HCT116 (cell line): ENCODE results near the gene OR2L8. TPM values are rescaled to one million over a fixed set of nuclear protein-coding genes. Genes with fewer than 3 reads are reported as not detected.

Source experiments
- ATAC-seq: fragments of 200-7000 bp; cut with Tn5 transposase; 2 replicates; pipeline ENCODE4 v1.9.1; 2020; ENCODE audit warnings: mild to moderate bottlenecking, moderate library complexity
- BruUV-seq: library from RNA; stranded (reverse); fragments of 400-500 nt; replicated peaks from 2 replicates; lab custom pipeline; 2021; lab: Mats Ljungman, UMichigan
- CTCF ChIA-PET: fragments of 300-600 bp; sonication (Branson Sonifier 250); formaldehyde crosslinking; loops from one replicate; lab custom pipeline; 2021; ENCODE audit warnings: antibody characterized with exemption; lab: Charles Lee
- POLR2A ChIA-PET: fragments of 300-600, 350-600 bp; sonication (Branson Sonifier 250); formaldehyde crosslinking; loops from one replicate; lab custom pipeline; 2021; ENCODE audit warnings: antibody characterized with exemption; lab: Charles Lee
- RAD21 ChIA-PET, 2 experiments: fragments of 300-600 bp; sonication (Branson Sonifier 250); formaldehyde crosslinking; loops; one replicate each; lab custom pipeline; 2023; ENCODE audit warnings: low total read pairs in 2 of 2; ENCODE audit not compliant: uncharacterized antibody in 2 of 2, unreplicated experiment in 2 of 2, low non-redundant PET in 1 of 2; lab: Charles Lee
- DNase-seq: peaks from one replicate; pipeline ENCODE4 v3.0.0-alpha.2; 2010; ENCODE audit warnings: low read depth, low spot score
- H2AFZ ChIP-seq: fragments of 200-600 bp; shearing (Covaris generic), sonication (generic); 2 replicates; pipeline ENCODE4 v1.6.1; 2017; ENCODE audit warnings: low read depth, mixed run types, mixed read lengths, antibody characterized with exemption, low read length; ENCODE audit not compliant: poor library complexity, severe bottlenecking
- H3K27ac ChIP-seq: 2 replicates; pipeline ENCODE4 v1.5.1; 2012; ENCODE audit warnings: low read depth, low read length
- H3K27me3 ChIP-seq: fragments of 200-600 bp; sonication (generic); 2 replicates; pipeline ENCODE4 v1.6.1; 2016; ENCODE audit warnings: mixed run types, low read length, mixed read lengths; ENCODE audit not compliant: insufficient read depth
- H3K36me3 ChIP-seq, 2 experiments: fragments of 200-500 bp in 1 of 2; fragments of 200-600 bp in 1 of 2; sonication (Bioruptor generic) in 1 of 2; sonication (generic) in 1 of 2; 2 replicates each; pipeline versions ENCODE4 v1.5.1 to v1.6.1; 2014 to 2016; ENCODE audit warnings: low read length in 2 of 2, inconsistent platforms in 1 of 2, mixed read lengths in 1 of 2, mixed run types in 1 of 2; ENCODE audit not compliant: insufficient read depth in 2 of 2, control insufficient read depth in 1 of 2
- H3K4me1 ChIP-seq, 2 experiments: fragments of 200-600 bp in 1 of 2; sonication (generic) in 1 of 2; 2 replicates each; pipeline versions ENCODE4 v1.5.1 to v1.6.1; 2012 to 2017; ENCODE audit warnings: low read length in 2 of 2, inconsistent platforms in 1 of 2, mild to moderate bottlenecking in 1 of 2, mixed read lengths in 1 of 2, mixed run types in 1 of 2, moderate library complexity in 1 of 2; ENCODE audit not compliant: insufficient read depth in 2 of 2, control insufficient read depth in 1 of 2
- H3K4me2 ChIP-seq: fragments of 200-600 bp; sonication (generic); 2 replicates; pipeline ENCODE4 v1.6.1; 2017; ENCODE audit warnings: mixed run types, low read length, mixed read lengths
- H3K4me3 ChIP-seq, 2 experiments: fragments of 200-600 bp in 1 of 2; sonication (generic) in 1 of 2; replicated peaks in 1 of 2; 2 replicates each; pipeline ENCODE4 v1.5.1; 2011 to 2016; ENCODE audit warnings: low read length in 2 of 2, control low read depth in 1 of 2, low read depth in 1 of 2, mild to moderate bottlenecking in 1 of 2, mixed read lengths in 1 of 2, mixed run types in 1 of 2
- H3K79me2 ChIP-seq: fragments of 200-600 bp; sonication (generic); 2 replicates; pipeline ENCODE4 v1.6.1; 2017; ENCODE audit warnings: mild to moderate bottlenecking, mixed run types, low read length, moderate library complexity, mixed read lengths; ENCODE audit not compliant: insufficient read depth
- H3K9ac ChIP-seq: fragments of 200-600 bp; sonication (generic); 2 replicates; pipeline ENCODE4 v1.6.1; 2016; ENCODE audit warnings: low read length, mixed read lengths
- H3K9me2 ChIP-seq: fragments of 200-600 bp; sonication (generic), shearing (Covaris generic); 2 replicates; pipeline ENCODE4 v1.6.1; 2017; ENCODE audit warnings: mixed run types, mild to moderate bottlenecking, moderate library complexity; ENCODE audit not compliant: insufficient read depth
- H3K9me3 ChIP-seq, 2 experiments: fragments of 200-500 bp in 1 of 2; fragments of 200-600 bp in 1 of 2; sonication (Bioruptor generic) in 1 of 2; sonication (generic) in 1 of 2; 2 replicates each; pipeline ENCODE4 v1.6.1; 2014 to 2017; ENCODE audit warnings: low read length in 2 of 2, mixed read lengths in 2 of 2, inconsistent platforms in 1 of 2, low read depth in 1 of 2, mild to moderate bottlenecking in 1 of 2, mixed run types in 1 of 2, moderate library complexity in 1 of 2; ENCODE audit not compliant: control insufficient read depth in 1 of 2, insufficient read depth in 1 of 2
- H4K20me1 ChIP-seq: fragments of 200-600 bp; sonication (generic), shearing (Covaris generic); 2 replicates; pipeline ENCODE4 v1.6.1; 2017; ENCODE audit warnings: mixed run types, mild to moderate bottlenecking, moderate library complexity; ENCODE audit not compliant: insufficient read depth
- CBX3 ChIP-seq: IDR thresholded peaks from 2 replicates; pipeline ENCODE4 v1.6.1; 2012; ENCODE audit warnings: low read depth
- EGR1 ChIP-seq: IDR thresholded peaks from 2 replicates; pipeline ENCODE4 v1.6.1; 2012; ENCODE audit warnings: low read depth
- ELF1 ChIP-seq: IDR thresholded peaks from 2 replicates; pipeline ENCODE4 v1.6.1; 2012; ENCODE audit warnings: low read depth, borderline replicate concordance
- EZH2 ChIP-seq: fragments of 200-600 bp; sonication (generic); IDR thresholded peaks from 2 replicates; pipeline ENCODE4 v1.6.1; 2017; ENCODE audit warnings: antibody characterized with exemption, mixed run types
- POLR2AphosphoS5 ChIP-seq: IDR thresholded peaks from 2 replicates; pipeline ENCODE4 v1.6.1; 2011; ENCODE audit warnings: mild to moderate bottlenecking, low read depth, low read length, moderate library complexity
- RAD21 ChIP-seq: IDR thresholded peaks from 2 replicates; pipeline ENCODE4 v1.6.1; 2012; ENCODE audit warnings: low read depth, mild to moderate bottlenecking
- SIN3A ChIP-seq: IDR thresholded peaks from 2 replicates; pipeline ENCODE4 v1.6.1; 2012; ENCODE audit warnings: low read depth
- TCF7L2 ChIP-seq: IDR thresholded peaks from 2 replicates; pipeline ENCODE4 v1.7.0; 2011; ENCODE audit warnings: borderline replicate concordance, inconsistent platforms; ENCODE audit not compliant: insufficient read depth, insufficient read length; ENCODE audit errors: extremely low read depth
- ZFX ChIP-seq: fragments of 450-650 bp; IDR thresholded peaks from 2 replicates; pipeline ENCODE4 v1.6.1; 2017
- ZNF274 ChIP-seq: fragments of 200-500 bp; sonication (Bioruptor generic); IDR thresholded peaks from 2 replicates; pipeline ENCODE4 v1.6.1; 2014; ENCODE audit warnings: mild to moderate bottlenecking, low read depth, low read length, inconsistent platforms
- intact Hi-C: fragments of 100-400 bp; cut with micrococcal nuclease; formaldehyde crosslinking; loops from 2 replicates; pipeline ENCODE4 v1.10.0; 2022
- total RNA-seq: library from RNA; stranded (reverse); gene quantifications from one replicate; pipeline ENCODE4 v1.2.1, GENCODE V29; 2021; ENCODE audit not compliant: unreplicated experiment
- TF ChIP-seq, protein P1 (sequence below): IDR thresholded peaks from 2 replicates; pipeline ENCODE4 v1.6.1; 2012; ENCODE audit warnings: low read depth
- TF ChIP-seq, protein P2 (sequence below): IDR thresholded peaks from 2 replicates; pipeline ENCODE4 v1.6.1; 2011; ENCODE audit warnings: mild to moderate bottlenecking, low read length, moderate library complexity; ENCODE audit not compliant: insufficient replicate concordance; ENCODE audit errors: extremely low read depth
- TF ChIP-seq, protein P3 (sequence below): IDR thresholded peaks from 2 replicates; pipeline ENCODE4 v1.6.1; 2012

The OR2L8 gene
- total RNA-seq, 1 experiment from 2014 or later, result not detected

DNA sequence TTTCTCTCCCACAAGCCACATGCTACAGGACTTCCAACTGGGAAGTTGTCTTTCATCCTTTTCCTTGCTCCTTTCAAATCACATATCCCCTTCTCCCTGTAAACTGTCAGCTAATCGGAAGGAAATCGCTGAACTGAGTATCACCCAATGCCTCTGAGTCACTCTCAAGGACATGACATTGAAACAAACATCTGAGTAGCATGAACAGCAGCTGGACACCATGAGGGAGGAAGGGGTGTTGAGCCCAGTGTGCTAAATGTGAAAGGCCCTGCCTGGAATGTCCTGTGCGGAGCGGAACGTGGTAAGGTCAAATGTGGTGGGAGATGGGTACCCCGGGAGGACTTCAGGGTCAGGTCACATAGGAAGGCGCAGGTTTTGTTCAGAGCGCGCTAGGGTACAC, 23.8 kb upstream of the OR2L8 start, which contains the start of gene OR2AJ1 (continued):
- TF ChIP-seq POLR2AphosphoS5, result no peak
- no peak for TF ChIP-seq RAD21
- no peak for TF ChIP-seq SIN3A

DNA sequence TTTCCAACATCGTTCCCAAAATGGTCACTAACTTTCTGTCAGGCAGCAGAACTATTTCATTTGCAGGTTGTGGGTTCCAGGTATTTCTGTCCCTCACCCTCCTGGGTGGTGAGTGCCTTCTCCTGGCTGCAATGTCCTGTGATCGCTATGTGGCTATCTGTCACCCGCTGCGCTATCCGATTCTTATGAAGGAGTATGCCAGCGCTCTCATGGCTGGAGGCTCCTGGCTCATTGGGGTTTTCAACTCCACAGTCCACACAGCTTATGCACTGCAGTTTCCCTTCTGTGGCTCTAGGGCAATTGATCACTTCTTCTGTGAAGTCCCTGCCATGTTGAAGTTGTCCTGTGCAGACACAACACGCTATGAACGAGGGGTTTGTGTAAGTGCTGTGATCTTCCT, 14.7 kb upstream of the OR2L8 start:
- no peak overlapping the region for H2AFZ ChIP-seq
- intact Hi-C loops, result no loop called here
- TF ChIP-seq TCF7L2 (no peak), EZH2 (no peak), ZFX (no peak), EGR1 (no peak), CBX3 (no peak), ZNF274 (no peak), ELF1 (no peak), SIN3A (no peak)
- TF ChIP-seq, protein P1, sequence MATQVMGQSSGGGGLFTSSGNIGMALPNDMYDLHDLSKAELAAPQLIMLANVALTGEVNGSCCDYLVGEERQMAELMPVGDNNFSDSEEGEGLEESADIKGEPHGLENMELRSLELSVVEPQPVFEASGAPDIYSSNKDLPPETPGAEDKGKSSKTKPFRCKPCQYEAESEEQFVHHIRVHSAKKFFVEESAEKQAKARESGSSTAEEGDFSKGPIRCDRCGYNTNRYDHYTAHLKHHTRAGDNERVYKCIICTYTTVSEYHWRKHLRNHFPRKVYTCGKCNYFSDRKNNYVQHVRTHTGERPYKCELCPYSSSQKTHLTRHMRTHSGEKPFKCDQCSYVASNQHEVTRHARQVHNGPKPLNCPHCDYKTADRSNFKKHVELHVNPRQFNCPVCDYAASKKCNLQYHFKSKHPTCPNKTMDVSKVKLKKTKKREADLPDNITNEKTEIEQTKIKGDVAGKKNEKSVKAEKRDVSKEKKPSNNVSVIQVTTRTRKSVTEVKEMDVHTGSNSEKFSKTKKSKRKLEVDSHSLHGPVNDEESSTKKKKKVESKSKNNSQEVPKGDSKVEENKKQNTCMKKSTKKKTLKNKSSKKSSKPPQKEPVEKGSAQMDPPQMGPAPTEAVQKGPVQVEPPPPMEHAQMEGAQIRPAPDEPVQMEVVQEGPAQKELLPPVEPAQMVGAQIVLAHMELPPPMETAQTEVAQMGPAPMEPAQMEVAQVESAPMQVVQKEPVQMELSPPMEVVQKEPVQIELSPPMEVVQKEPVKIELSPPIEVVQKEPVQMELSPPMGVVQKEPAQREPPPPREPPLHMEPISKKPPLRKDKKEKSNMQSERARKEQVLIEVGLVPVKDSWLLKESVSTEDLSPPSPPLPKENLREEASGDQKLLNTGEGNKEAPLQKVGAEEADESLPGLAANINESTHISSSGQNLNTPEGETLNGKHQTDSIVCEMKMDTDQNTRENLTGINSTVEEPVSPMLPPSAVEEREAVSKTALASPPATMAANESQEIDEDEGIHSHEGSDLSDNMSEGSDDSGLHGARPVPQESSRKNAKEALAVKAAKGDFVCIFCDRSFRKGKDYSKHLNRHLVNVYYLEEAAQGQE, result no peak
- TF ChIP-seq, protein P2, sequence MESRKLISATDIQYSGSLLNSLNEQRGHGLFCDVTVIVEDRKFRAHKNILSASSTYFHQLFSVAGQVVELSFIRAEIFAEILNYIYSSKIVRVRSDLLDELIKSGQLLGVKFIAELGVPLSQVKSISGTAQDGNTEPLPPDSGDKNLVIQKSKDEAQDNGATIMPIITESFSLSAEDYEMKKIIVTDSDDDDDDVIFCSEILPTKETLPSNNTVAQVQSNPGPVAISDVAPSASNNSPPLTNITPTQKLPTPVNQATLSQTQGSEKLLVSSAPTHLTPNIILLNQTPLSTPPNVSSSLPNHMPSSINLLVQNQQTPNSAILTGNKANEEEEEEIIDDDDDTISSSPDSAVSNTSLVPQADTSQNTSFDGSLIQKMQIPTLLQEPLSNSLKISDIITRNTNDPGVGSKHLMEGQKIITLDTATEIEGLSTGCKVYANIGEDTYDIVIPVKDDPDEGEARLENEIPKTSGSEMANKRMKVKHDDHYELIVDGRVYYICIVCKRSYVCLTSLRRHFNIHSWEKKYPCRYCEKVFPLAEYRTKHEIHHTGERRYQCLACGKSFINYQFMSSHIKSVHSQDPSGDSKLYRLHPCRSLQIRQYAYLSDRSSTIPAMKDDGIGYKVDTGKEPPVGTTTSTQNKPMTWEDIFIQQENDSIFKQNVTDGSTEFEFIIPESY, result no peak
- TF ChIP-seq, protein P3, sequence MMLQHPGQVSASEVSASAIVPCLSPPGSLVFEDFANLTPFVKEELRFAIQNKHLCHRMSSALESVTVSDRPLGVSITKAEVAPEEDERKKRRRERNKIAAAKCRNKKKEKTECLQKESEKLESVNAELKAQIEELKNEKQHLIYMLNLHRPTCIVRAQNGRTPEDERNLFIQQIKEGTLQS, result no peak
- no peak overlapping the region for H3K4me3 ChIP-seq
- H3K27me3 ChIP-seq, result no peaks in the 10 kb centered on the region
- no peak overlapping the region for H3K9ac ChIP-seq
- H3K27ac ChIP-seq, result no peak overlapping the region
- H3K79me2 ChIP-seq, result no peaks in the 10 kb centered on the region
- no peak overlapping the region for H3K4me2 ChIP-seq
- H4K20me1 ChIP-seq, result no peaks in the 10 kb centered on the region
- H3K9me2 ChIP-seq, result no peaks in the 10 kb centered on the region
- no peaks in the 10 kb centered on the region for H3K4me1 ChIP-seq
- ChIA-PET RAD21 (no interaction called here), POLR2A (no interaction called here), CTCF (no interaction called here)
- BruUV-seq, result no TSS peak
- no peaks in the 10 kb centered on the region for H3K36me3 ChIP-seq
- DNase-seq, result no peak
- ATAC-seq, result no peak
- H3K9me3 ChIP-seq, result peaks cover 0 to 5% of the 10 kb centered on the region in 2 experiments; a peak in 1 of 4 replicates
